LNCaP clone FGC (cell line): ENCODE data around the gene BAMBI.

Source experiments
- DNase-seq: peaks from one replicate; pipeline ENCODE4 v3.0.0-alpha.2; 2011; ENCODE audit warnings: low read depth
- H3K4me3 ChIP-seq: 2 replicates; pipeline ENCODE4 v1.5.1; 2011; ENCODE audit warnings: mild to moderate bottlenecking, low read depth, low read length, control low read depth
- TF ChIP-seq, protein P1 (sequence below): IDR thresholded peaks from 2 replicates; pipeline ENCODE4 v1.5.1; 2012; ENCODE audit warnings: mild to moderate bottlenecking; ENCODE audit not compliant: control insufficient read depth, insufficient read depth; ENCODE audit errors: extremely low read depth

Gene BAMBI

DNA sequence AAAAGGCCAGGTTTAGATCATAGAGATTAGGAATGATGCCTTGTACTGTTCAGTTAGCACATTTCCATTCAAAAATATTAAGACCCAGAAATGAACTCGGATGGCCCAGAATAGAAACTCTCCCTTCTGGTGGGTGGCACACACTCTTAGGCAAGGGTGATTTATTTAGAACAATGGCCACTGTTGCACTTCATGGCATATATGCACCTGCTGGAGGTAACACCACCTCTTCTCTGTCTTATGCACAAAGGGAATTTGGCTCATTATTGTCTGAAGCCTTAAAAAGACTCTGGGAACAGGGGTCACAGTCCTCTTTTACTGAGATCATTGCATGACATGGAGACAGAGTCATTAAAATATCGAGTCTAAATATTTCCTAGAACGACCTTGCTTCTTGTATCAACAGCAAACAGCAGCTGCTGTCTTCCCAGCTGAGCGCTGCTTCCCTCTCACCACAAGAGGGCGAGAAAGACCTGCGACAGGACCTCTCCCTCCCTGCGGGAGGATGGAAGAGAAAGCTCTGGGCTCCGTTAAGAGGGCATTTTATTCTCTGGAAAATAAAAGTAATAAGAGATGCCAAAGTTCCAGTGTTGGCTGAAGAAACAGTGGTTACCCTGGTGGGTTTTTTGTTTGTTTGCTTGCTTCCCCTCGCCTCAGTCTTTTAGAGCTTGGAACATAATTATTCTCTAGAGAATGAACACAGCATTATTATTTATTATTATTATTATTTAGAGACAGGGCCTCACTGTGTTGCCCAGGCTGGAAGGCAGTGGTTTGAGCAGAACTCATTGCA lies 13.5 kb upstream of the BAMBI start:
- TF ChIP-seq, protein P1, sequence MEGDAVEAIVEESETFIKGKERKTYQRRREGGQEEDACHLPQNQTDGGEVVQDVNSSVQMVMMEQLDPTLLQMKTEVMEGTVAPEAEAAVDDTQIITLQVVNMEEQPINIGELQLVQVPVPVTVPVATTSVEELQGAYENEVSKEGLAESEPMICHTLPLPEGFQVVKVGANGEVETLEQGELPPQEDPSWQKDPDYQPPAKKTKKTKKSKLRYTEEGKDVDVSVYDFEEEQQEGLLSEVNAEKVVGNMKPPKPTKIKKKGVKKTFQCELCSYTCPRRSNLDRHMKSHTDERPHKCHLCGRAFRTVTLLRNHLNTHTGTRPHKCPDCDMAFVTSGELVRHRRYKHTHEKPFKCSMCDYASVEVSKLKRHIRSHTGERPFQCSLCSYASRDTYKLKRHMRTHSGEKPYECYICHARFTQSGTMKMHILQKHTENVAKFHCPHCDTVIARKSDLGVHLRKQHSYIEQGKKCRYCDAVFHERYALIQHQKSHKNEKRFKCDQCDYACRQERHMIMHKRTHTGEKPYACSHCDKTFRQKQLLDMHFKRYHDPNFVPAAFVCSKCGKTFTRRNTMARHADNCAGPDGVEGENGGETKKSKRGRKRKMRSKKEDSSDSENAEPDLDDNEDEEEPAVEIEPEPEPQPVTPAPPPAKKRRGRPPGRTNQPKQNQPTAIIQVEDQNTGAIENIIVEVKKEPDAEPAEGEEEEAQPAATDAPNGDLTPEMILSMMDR, result peak; percentile 97
- DNase-seq, result peak; percentile 66
- no peak overlapping the region for H3K4me3 ChIP-seq

- TF ChIP-seq, protein P1, result no peak
- DNase-seq, result no peak
- no peak overlapping the region for H3K4me3 ChIP-seq
Observed at GRCh38 chr10:28664369-28664740, 13.0 kb upstream of the BAMBI start.

DNA sequence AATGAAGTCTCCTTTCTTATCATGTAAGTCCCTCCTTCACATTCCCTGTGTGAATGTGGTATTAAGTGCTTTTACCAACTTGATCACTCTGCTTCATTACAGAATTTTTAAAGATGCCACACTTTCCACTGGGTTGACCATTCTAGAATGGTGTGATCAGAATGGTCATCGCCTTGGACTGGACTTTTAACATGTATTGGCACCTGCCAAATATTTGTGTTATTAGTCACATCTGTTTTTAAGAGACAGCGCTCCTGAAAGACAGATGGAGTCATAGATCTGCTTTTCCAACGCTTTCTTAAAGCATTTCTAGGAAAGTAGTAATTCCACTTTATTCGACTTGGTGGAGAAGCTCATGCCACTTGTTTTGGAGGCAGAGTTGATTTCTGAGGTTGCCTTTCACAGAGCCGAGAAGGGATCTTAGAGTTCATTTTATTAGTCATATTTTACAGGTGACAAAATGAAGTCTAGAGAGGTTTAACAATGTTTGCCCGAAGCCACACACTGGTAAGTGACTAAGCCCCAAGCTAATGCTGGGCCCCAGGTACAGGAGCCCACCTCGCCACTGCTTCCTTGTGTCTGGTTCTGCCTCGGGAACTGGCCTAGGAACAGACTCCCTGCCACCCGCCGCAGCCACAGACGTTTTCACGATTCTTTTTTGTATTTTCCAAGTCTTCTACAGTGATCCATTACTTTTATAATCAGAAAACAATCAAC lies 10.4 kb upstream of the BAMBI start:
- no peak overlapping the region for H3K4me3 ChIP-seq
- no peak for DNase-seq
- TF ChIP-seq, protein P1, result no peak

GRCh38 chr10:28668363-28669226 lies 8.7 kb upstream of the BAMBI start:
- DNase-seq, result no peak

GRCh38 chr10:28669227-28670173 lies 7.8 kb upstream of the BAMBI start:
- H3K4me3 ChIP-seq, result no peak overlapping the region
- TF ChIP-seq, protein P1, result no peak
- DNase-seq, result no peak

More at GRCh38 chr10:28668363-28669226, 8.7 kb upstream of the BAMBI start:
- H3K4me3 ChIP-seq, result no peak overlapping the region
- TF ChIP-seq, protein P1, result no peak

- no peak overlapping the region for H3K4me3 ChIP-seq
- TF ChIP-seq, protein P1, result no peak
- DNase-seq, result no peak
Observed at GRCh38 chr10:28674782-28675181, 2.5 kb upstream of the BAMBI start.
